ENCODE data around the gene AHCYL2. TPM values are rescaled to one million over a fixed set of nuclear protein-coding genes. Genes with fewer than 3 reads are reported as not detected.

Gene AHCYL2
- total RNA-seq, 2 donors from 2014 or later: 28.3 to 31.4 TPM

GRCh38 chr7:129187681-129188371, 37.0 kb upstream of the AHCYL2 start:
- Histone ChIP-seq H3K27me3 (replicated peaks; ENCODE audit: insufficient read depth) (no peaks in the 10 kb centered on the region), H3K4me1 (ENCODE audit: control insufficient read depth in 1 of 2, low read depth in 2 of 2) (peaks cover 5 to 16% of the 10 kb centered on the region in 2 donors), H3K4me3 (peak overlapping the region; percentile 96), H3K36me3 (no peaks in the 10 kb centered on the region), H3K27ac (peak overlapping the region in 1 of 2 donors; percentile 13), H3K9me3 (no peaks in the 10 kb centered on the region)
- ATAC-seq (ENCODE audit: insufficient number of reproducible peaks, low FRiP score, low read depth) (peak; percentile 29), DNase-seq (ENCODE audit: low spot score) (no peak)
- no peak for TF ChIP-seq CTCF (IDR thresholded peaks at IDR 0.05)

DNA sequence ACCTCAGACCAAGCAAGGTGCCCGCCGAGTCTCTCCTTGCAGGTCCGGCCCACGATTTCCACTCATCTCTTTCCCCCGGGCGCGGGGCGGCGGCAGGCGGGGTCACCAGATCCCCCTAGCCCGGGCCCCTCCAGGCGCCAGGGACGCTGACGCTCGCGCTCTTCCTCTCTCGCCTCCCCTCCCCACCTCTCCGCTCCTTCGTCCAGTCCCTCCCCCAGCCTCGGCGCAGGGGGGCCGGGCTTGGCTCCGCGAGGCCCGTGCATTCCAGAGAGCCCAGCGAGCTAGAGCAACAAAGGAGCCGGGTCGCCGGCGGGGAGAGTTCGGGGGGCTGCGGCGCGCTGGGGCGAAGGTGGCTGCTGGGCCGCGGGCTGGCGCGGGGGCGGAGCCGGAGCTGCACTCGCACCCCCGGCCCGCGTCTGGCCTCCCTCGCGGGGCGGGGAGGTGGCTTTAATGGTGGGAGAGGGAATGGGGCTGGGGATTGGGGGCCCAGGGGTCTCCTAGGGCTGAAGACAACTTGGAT, 36.4 kb upstream of the AHCYL2 start, which contains the start of gene SMO:
TSS of gene SMO (plus strand) at position 262 of the 520 bp plus-strand sequence. CDS start 519 bp downstream, outside the sequence.
- DNase-seq (ENCODE audit: low spot score) (no peak), ATAC-seq (ENCODE audit: insufficient number of reproducible peaks, low FRiP score, low read depth) (no peak)
- Histone ChIP-seq H3K36me3 (no peaks in the 10 kb centered on the region), H3K9me3 (no peaks in the 10 kb centered on the region), H3K27me3 (replicated peaks; ENCODE audit: insufficient read depth) (no peaks in the 10 kb centered on the region), H3K27ac (peak within 1 kb of the TSS in 1 of 2 donors; percentile 13), H3K4me3 (peak within 1 kb of the TSS; percentile 96), H3K4me1 (ENCODE audit: control insufficient read depth in 1 of 2, low read depth in 2 of 2) (peaks cover 5 to 16% of the 10 kb centered on the region in 2 donors)
- no peak for TF ChIP-seq CTCF (IDR thresholded peaks at IDR 0.05)

DNA sequence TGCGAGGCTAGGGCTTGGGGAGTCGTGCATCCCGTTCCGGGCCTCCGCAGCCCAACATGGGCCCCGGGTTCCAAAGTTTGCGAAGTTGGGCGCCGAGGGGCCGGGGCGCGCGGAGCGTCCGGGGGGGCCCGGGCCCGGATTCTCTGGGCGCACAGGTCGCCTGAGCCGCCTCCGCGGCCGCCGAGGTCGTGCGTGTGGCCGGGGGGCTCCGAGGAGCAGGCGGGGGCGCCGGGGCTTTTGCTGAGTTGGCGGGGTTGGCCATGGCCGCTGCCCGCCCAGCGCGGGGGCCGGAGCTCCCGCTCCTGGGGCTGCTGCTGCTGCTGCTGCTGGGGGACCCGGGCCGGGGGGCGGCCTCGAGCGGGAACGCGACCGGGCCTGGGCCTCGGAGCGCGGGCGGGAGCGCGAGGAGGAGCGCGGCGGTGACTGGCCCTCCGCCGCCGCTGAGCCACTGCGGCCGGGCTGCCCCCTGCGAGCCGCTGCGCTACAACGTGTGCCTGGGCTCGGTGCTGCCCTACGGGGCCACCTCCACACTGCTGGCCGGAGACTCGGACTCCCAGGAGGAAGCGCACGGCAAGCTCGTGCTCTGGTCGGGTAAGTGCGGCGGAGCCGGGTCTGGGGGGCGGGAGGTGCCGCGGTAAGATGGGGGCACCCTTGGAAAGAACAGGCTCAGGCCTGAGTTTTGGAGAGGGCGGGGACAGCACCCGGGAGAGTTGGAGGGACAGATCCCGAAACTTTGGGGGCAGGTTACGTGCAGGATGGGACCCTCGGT, 35.8 kb upstream of the AHCYL2 start:
- ATAC-seq (ENCODE audit: insufficient number of reproducible peaks, low FRiP score, low read depth): no peak
- no peak for DNase-seq (ENCODE audit: low spot score)

GRCh38 chr7:129189661-129190310, 35.0 kb upstream of the AHCYL2 start:
- no peak for ATAC-seq (ENCODE audit: insufficient number of reproducible peaks, low FRiP score, low read depth)
- Histone ChIP-seq H3K36me3 (no peaks in the 10 kb centered on the region), H3K9me3 (no peaks in the 10 kb centered on the region), H3K27ac (no peak overlapping the region), H3K27me3 (replicated peaks; ENCODE audit: insufficient read depth) (no peaks in the 10 kb centered on the region), H3K4me3 (peak overlapping the region; percentile 96), H3K4me1 (ENCODE audit: control insufficient read depth in 1 of 2, low read depth in 2 of 2) (peaks cover 5 to 16% of the 10 kb centered on the region in 2 donors)
- no peak for DNase-seq (ENCODE audit: low spot score)
- no peak for TF ChIP-seq CTCF (IDR thresholded peaks at IDR 0.05)

More for the DNA sequence above, 35.8 kb upstream of the AHCYL2 start:
- TF ChIP-seq CTCF (IDR thresholded peaks at IDR 0.05): no peak
- H3K27ac ChIP-seq: no peak overlapping the region
- peak overlapping the region; percentile 96 for H3K4me3 ChIP-seq
- peaks cover 5 to 16% of the 10 kb centered on the region in 2 donors for H3K4me1 ChIP-seq (ENCODE audit: control insufficient read depth in 1 of 2, low read depth in 2 of 2)
- H3K9me3 ChIP-seq: no peaks in the 10 kb centered on the region
- H3K27me3 ChIP-seq (replicated peaks; ENCODE audit: insufficient read depth): no peaks in the 10 kb centered on the region
- H3K36me3 ChIP-seq: no peaks in the 10 kb centered on the region

Measured in thoracic aorta (tissue), 2 donors.